ENCODE results near the gene DNAJC16. TPM values are rescaled to one million over a fixed set of nuclear protein-coding genes. Genes with fewer than 3 reads are reported as not detected.
"Not testable (repeated sequence)": the region's sequence is repeated elsewhere in the genome, so short reads cannot be mapped to it uniquely, and the experiment has no call there.

DNAJC16 gene
- 5.7 and 6.3 TPM in 2 replicates for polyA plus RNA-seq (2014; cell fraction: cytosol; rRNA removed)
- polyA plus RNA-seq (2014; cell fraction: nucleus; rRNA removed) = 3.5 and 8.4 TPM in 2 replicates

DNA sequence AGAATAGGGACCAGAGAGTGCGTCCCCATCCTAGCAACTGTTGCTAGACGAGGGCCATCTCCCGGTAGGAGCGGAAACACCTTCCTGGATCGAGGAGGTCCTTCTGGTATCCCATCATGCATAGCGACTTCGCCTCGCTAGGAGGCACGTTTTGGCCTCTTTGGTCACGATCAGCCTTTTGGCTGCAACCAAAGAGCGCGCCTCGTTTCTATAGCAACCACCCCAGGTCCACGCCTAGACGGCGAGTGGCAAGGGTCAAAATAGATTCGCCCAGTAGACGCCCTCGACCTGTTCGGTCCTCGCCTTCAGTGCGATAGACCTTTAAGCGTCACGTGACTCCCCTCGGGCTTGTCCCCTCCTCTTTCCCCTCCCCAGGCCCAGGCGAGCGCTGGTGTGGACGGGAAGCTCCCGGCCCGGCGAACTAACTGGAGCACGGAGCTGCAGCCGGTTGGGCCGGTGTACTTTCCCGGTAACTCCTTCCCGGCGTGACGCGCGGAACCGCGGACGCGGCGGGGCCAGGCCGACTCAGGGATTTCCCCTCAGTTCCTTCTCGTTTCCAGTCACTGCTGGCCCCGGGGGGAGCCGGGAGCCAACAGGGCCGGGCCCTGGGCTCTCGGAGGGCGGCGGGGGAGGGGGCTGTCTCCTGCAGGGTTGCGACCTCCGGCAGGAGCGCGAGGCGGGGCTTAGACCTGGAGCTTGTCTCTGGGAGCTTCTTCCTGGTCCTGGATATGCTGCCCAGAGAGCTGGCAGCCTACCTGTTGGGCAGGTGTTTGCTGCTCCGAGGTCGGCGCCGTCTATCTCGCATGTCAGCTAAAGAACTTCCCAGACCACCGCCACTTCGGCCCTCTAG is at the start of gene DNAJC16:
TSS of gene DNAJC16 (plus strand) at position 359 of the 850 bp plus-strand sequence. CDS start 2,258 bp downstream, outside the sequence.
- peak; percentile 99 for DNase-seq (ENCODE audit: low spot score)

DNA sequence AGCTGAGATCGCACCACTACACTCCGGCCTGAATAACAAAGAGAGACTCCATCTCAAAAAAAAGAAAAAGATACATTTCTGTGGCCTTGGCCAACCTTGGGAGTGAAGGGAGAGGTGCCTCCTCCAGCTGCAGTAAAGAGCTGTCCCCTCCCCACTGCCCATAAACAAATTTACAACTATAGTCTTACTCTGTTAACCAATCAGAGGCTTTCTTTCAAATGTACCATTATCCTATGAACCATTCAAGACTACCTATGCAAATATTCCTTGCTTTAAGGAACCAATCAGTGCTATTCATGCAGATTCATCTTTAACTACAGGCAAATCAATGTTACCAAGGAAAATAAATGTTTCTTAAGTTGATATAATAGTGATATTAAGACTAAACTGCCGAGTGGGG is 49.7 kb upstream of the DNAJC16 start:
- DNase-seq (ENCODE audit: low spot score) = no peak

DNA sequence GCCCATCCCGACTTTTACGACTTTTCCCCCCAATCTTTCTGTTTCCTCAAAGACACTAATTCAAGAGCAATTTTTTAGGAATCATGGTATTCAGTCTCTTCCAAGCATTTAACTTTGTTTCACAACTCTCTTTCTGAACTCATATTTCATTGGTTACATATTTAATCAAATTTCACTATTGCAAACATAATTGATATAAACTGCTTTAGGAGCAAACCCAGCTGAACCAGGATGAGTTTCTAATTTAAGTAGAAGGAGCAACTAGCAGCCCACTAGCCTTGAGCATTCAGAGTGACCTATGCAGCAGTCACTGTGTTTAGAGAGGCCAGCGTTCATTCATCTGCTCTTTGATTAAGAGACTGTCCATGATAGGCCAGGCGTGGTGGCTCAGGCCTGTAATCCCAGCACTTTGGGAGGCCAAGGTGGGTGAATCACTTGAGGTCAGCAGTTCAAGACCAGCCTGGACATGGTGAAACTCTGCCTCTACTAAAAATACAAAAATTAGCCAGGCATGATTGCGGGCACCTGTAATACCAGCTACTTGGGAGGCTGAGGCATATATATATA is 48.9 kb upstream of the DNAJC16 start:
- no peak for DNase-seq (ENCODE audit: low spot score)

DNA sequence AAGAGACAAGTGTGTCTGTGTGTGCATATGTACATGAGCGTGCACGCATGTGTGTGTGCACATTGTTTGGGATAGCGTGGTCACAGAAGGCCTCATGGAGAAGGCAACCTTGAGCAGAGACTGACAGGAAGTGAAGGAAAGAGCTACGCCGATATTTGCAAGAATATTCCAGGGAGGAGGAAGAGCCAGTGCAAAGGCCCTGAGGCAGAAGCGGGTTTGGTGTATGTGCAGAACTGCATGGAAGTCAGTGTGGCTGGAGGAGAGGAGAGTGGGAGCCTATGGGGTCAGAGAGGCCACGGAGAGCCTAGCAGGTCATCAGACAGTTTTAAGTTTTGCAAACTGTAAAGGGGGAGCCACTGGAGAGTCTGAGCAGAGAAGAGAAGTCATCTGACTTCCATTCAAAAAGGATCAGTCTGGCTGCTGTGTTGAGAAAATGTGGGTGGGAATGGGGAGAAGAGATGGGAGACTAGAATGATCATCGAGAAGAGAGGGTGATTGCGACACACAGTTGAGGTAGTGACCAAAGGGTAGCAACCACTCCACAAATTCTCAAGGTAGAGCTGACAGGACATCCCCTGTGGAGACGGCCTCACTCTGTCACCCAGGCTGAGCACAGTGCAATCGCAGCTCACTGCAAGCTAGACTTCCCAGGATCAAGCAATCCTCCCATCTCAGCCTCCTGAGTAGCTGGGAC is 46.8 kb upstream of the DNAJC16 start:
- DNase-seq (ENCODE audit: low spot score) = no peak

DNA sequence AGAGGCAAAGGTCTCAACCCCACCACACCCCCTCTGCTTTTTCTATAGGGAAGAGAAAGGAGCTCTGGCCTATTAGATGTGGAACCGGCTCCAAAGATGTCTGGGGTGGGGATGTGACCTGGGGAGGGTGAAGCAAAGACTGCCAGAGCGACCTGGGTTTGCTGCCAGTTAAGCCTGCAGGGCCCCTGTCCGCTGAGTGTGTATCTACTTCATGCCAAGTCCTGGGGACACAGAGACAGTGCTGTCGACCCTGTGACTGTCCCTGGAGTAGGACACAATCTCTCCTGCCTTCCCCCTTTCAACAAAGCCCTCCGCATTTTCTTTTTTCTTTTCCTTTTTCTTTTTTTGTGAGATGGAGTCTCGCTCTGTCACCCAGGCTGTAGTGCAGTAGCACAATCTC is 44.2 kb upstream of the DNAJC16 start:
- not testable (repeated sequence) for DNase-seq (ENCODE audit: low spot score)

DNA sequence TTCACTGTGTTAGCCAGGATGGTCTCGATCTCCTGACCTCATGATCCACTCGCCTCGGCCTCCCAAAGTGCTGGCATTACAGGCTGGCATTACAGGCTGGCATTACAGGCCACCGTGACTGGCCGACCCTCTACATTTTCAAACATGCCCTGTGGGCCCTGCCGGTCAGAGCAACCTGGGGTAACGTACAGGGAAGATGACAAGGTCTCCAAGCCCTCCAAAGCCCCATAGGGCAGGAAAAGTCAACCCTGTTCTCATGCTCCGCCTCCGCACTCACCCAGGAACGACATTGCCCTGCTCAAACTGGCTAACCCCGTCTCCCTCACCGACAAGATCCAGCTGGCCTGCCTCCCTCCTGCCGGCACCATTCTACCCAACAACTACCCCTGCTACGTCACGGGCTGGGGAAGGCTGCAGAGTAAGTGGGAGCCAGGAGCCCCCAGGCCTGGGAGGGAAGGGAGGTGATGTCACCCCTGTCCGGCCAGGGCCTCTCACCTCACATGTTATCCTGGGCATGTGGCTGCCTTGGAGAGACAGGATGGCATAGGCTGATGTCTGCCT is 43.6 kb upstream of the DNAJC16 start:
- DNase-seq (ENCODE audit: low spot score) = not testable (repeated sequence)

DNA sequence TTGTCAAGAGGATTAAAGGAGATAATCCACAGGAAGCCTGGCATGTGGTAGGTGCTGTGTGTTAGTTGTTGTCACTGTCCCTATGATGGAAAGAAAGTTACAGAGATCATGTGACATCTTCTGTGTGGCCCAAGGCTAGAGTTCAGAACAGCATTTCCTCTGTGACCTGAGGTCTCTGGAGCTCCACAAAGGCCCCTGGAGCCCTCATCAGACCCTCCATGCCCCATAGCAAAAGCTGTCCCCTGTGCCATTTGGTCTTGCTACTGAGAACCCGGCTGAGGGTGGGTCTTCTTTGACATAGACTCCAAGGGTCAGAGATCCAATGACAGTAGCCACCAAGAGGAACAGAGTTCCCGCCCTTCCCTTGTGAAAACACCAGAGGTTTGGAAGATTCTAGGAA is 42.7 kb upstream of the DNAJC16 start:
- no peak for DNase-seq (ENCODE audit: low spot score)

DNA sequence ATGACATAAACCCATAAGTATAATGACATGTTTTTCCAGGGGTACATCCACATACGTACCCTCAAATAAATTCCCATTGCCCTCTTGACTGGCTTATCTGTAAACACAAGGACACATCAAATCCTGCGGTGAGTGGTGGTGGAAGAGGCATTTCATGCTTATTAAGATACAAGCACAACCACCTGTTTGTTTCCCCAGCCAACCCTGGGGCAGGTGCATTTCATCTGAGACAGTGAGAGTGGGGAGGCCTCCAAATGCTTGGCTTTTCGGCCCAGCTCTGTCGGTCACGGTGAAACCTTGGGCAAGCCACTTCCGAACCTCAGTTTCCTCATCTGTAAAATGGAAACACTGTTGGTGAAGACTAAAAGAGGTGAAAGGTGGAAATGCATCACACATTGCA is 42.2 kb upstream of the DNAJC16 start:
- not testable (repeated sequence) for DNase-seq (ENCODE audit: low spot score)

DNA sequence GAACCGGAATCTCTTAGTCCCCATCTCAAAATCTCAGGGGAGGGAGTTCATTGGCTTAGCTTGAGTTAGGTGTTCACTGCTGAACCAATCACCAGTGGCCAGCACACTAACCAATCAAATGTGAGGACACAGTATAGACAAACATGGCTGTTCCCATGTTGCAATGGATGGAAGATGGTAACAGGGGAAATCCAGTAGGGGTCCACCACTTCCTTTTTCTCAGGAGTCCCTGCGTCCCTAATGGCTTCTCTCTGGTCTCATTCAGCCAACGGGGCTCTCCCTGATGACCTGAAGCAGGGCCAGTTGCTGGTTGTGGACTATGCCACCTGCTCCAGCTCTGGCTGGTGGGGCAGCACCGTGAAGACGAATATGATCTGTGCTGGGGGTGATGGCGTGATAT is 41.0 kb upstream of the DNAJC16 start:
- no peak for DNase-seq (ENCODE audit: low spot score)

DNA sequence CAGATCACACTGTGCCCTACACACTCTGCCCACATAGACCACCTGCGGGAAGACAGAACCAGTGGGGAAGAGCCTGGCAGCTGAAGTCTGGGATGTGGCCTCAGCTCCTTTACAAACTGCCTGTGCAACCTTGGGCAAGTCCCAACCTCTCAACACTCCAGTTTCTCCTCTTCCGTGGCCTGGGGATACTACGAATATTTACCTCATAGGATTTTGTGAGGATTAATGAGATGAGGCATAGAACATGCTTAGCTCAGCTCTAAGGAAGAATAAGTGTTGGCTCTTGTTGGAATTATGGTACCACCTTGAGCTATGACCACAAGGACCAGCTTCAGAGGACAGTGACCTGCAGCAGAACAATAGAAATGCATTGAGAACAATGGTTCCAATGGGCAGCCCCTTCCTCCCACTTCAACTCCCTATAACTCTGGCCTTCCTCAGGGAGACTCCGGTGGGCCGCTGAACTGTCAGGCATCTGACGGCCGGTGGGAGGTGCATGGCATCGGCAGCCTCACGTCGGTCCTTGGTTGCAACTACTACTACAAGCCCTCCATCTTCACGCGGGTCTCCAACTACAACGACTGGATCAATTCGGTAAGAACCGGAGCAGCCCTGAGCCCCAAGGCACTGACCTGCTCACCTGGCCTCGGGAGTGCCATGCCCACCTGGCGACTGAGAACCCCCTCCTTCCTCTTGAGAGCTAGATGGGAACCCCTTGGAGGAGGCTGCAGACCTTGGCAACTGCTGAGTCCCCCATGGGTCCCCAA is 39.6 kb upstream of the DNAJC16 start:
- DNase-seq (ENCODE audit: low spot score) = not testable (repeated sequence)

DNA sequence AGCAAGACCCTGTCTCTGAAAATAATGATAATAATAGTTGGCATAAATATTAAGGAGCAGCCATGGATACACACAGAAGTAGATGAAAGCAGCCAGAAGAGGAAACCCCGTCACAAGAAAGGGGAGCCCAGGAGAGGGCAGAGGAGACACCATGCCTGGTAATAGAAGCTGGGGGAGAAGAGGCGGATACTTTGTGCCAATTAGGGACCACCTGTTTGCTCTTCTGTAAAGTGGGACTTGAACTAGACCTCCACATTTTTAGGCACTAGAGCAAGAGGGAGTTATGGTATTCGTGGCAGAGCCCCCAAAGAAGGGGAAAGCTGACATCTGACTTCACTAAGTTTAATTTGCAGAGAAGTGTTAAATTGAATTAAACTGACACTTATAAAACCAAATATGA is 38.3 kb upstream of the DNAJC16 start:
- DNase-seq (ENCODE audit: low spot score) = no peak

DNA sequence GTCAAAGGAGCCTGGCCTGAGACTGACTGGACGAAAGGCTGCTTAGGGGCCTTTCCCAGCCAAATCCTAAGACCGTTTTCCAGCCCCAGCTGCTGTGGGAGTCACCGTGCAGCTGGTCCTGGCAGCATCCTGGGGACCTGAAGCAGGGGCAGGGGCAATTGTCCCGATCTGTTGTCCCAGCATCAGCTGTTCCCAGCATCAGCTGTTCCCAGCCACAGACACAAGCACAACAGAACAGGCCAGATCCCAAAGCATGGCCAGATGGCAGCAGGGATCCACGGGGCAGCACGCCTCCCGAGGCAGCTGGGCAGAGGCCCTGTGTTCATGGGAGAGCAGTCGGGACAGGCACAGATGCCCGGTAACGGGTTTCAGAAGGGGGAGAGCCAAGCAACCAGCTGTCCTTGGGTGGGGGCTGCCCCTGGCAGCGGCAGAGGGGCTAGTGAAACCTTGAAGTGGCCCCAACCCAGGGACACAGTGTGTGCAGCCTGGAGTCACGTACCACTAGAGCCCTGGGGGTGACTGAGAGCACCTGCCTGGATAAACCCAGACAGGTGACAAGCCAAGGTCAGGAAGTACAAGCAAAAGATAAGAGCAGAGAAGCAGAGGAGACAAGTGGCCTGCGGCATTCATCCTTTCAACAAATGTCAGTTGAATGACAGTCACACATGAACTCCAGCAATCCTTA is 37.5 kb upstream of the DNAJC16 start:
- DNase-seq (ENCODE audit: low spot score) = peak; percentile 26

DNA sequence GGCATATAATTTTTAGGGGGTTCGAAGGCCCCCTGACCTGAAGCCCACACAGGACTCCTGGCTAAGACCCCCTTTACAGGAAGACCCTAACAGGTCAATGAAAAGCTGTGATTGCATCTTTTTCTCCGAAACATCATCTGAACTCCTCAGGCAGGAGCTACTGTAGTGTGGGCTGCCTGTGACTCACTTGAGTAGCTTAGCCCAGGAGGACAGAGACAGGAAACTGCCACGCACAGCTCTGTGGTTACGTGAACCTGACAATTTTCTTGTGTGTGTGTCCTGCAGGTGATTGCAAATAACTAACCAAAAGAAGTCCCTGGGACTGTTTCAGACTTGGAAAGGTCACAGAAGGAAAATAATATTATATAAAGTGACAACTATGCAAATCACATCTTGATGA is 35.6 kb upstream of the DNAJC16 start:
- DNase-seq (ENCODE audit: low spot score) = not testable (repeated sequence)

DNA sequence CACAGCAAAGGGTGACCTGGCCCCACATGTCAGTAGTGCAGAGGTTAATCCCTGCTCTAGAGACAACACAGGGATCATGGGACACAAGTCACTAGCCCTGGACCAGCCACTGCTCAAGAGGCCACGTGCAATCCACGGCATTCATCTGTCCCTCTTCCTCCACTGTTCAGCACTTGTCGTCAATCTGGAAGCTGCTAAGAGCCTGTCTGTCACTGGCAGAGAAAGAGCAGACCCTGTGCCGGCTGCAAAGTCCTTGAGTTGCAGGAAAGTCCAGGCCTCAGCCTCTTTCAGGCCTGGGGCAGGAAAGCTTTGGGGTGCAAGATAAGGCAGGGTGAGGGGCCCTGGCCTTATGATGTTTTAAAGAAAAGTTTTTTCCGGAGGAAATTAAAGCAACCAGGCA is 34.1 kb upstream of the DNAJC16 start:
- peak; percentile 35 for DNase-seq (ENCODE audit: low spot score)

DNA sequence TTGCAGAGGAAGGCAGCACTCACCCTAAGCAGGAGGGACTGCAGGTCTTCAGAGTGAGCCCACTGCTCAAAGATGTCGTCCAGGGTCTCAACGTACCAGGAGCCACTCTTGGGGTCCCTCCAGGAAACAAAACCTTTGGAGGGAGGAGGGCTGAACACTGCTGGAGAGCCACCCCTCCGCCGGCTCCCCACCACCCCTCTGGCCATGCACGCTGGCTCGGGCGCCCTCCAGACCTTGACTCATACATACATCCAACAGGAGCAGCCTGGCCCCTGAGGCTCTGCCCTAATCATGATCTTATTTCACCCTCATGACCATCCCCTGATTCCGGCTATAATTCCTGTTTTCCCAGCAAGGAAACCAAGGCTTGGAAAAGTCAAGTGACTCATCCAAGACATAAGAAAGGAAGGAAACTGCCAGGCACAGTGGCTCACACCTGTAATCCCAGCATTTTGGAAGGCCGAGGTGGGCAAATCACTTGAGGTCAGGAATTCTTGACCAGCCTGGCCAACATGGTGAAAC is 32.7 kb upstream of the DNAJC16 start:
- DNase-seq (ENCODE audit: low spot score) = no peak

DNA sequence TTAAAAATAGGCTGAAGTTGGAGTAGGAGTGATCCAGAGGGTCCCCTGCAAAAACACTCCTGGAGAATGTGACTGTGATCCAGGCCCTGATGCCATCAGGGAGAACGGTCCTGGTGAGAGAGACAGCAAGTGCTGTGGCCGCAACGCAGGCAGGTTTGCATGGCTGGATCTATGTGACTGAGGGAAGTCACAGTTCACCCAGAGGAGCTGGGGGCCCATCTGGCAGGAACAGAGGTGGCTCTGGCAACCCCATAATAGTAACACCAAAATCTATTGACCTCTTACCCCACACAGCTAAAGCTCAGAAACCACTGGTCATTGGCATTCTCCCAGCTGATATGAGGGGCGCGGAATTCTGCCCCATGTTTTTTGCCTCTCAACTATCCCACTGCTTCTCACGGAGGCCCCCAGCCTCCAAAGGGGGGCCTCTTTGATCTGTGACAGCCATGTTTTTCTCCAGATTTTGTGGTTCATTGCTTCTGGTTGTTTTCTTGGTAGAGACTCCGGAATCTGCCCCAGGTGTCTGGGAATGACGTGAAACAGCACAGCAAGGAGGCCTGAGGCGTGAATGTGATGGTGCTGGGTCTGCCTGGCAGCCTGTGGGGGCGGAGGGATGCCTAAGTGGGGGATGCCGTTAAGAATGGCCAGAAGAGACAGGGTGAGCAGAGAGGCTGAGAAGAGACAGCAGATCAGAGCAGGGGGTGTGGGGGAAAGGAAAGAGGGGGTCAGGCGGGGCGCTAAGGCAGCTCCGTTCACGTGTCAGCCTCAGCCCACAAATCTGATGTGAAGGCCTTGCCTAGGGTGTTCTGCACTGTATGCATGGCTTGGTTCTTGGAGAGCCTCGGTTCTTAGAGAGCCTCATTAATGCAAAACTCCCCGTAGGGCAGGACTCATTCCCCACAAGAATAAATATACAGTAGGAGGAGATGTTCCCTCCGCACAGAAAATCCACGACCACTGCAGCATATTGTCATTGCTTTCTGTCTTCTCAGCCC is 26.2 kb upstream of the DNAJC16 start:
- DNase-seq (ENCODE audit: low spot score) = no peak

DNA sequence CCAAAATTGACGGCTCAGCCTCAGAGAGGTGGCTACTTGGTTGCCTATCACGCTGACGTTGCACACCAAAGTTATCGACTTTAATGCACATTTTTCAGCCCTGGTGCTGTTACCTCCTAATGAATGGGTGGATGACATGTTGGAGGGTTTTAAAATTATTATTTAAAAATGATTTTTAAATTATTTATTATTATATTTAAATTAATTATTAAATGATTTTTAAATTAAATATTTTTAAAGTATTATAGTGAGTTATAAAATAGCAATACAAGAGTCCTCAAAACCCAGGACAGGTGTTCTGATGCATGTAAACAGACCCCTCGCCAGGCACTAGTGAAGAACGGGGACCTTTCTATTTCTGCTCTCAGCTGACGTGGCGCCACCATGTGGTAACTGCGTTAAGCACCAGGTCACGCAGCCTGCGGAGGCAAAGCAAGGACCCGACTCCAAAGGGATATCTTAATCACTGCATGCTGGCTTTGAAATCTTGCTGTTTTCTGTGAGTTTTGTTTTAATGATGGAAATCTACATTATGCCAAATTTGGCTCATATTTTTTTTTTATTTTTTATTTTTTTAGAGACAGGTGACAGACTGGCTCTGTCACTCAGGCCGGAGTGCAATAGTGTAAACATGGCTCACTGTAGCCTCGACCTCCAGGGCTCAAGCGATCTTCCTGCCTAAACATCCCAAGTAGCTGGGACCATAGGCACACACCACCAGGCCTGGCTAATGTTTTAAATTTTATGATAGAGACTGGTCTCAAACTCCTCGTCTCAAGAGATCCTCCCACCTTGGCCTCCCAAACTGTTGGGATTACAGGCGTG is 25.2 kb upstream of the DNAJC16 start:
- peak; percentile 55 for DNase-seq (ENCODE audit: low spot score)

DNA sequence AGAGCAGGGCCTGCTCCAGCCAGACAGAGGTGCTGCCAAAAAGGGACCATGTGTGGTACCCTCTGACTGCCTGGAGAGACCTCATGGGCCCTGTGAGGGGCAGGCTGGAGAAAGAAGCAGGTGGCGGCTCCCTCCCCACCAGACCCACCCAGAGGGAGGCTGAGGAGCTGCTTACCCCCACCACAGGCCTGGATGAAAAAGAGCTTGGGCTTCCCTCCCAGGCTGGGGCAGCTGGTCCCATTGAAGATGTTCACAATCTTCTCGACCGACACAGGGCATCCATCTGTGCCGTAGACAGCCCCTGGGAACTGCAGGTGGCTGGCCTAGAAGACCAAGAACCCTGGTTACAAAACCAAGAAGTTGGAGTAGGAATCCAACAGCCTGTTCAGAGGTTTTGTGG is 22.2 kb upstream of the DNAJC16 start:
- DNase-seq (ENCODE audit: low spot score) = no peak

Measured in SK-N-DZ (cell line).